Osteocyte (in vitro differentiated cells): ENCODE data around the gene TMEM164. TPM values are rescaled to one million over a fixed set of nuclear protein-coding genes. Genes with fewer than 3 reads are reported as not detected.

Source experiments
- DNase-seq: peaks from one replicate; pipeline ENCODE4 v3.0.0; 2021; ENCODE audit warnings: mixed read lengths; ENCODE audit not compliant: unreplicated experiment; ENCODE audit errors: extremely low spot score
- H3K27ac Mint-ChIP-seq: one replicate; pipeline ENCODE4 v1.8.0; 2021; ENCODE audit warnings: mild to moderate bottlenecking, mixed read lengths; ENCODE audit not compliant: unreplicated experiment
- H3K27me3 Mint-ChIP-seq: one replicate; pipeline ENCODE4 v1.8.0; 2021; ENCODE audit warnings: mixed read lengths; ENCODE audit not compliant: unreplicated experiment
- H3K36me3 Mint-ChIP-seq: one replicate; pipeline ENCODE4 v1.8.0; 2021; ENCODE audit warnings: mixed read lengths; ENCODE audit not compliant: unreplicated experiment
- H3K4me1 Mint-ChIP-seq: one replicate; pipeline ENCODE4 v1.8.0; 2021; ENCODE audit warnings: mixed read lengths; ENCODE audit not compliant: unreplicated experiment
- H3K4me3 Mint-ChIP-seq: one replicate; pipeline ENCODE4 v1.8.0; 2021; ENCODE audit warnings: mild to moderate bottlenecking, moderate library complexity, mixed read lengths; ENCODE audit not compliant: unreplicated experiment
- H3K9me3 Mint-ChIP-seq: one replicate; pipeline ENCODE4 v1.8.0; 2021; ENCODE audit warnings: mixed read lengths; ENCODE audit not compliant: unreplicated experiment
- CTCF ChIP-seq: fragments of 200-600 bp; sonication (generic); IDR thresholded peaks from 2 replicates; pipeline ENCODE4 v1.5.0; 2021; ENCODE audit warnings: antibody characterized with exemption, mild to moderate bottlenecking, moderate library complexity
- total RNA-seq: library from RNA; stranded (reverse); gene quantifications from 2 replicates; pipeline ENCODE4 v1.2.1, GENCODE V29; 2021

Gene TMEM164
- total RNA-seq, 1 donor from 2014 or later: 12.9 TPM

- no peaks in the 10 kb centered on the region for H3K9me3 Mint-ChIP-seq
- H3K27me3 Mint-ChIP-seq: no peaks in the 10 kb centered on the region
- no peak overlapping the region for H3K27ac Mint-ChIP-seq
- peaks cover 3% of the 10 kb centered on the region for H3K36me3 Mint-ChIP-seq
- DNase-seq: no peak
- no peak for TF ChIP-seq CTCF
- H3K4me1 Mint-ChIP-seq: peaks cover 35% of the 10 kb centered on the region
- no peak overlapping the region for H3K4me3 Mint-ChIP-seq
These were observed 210.3 kb downstream of the TMEM164 start for GRCh38 chrX:110213183-110213582.

GRCh38 chrX:110214684-110215083, 211.8 kb downstream of the TMEM164 start:
- DNase-seq: no peak
- H3K27ac Mint-ChIP-seq: no peak overlapping the region
- peaks cover 2% of the 10 kb centered on the region for H3K36me3 Mint-ChIP-seq
- TF ChIP-seq CTCF: no peak
- no peak overlapping the region for H3K4me3 Mint-ChIP-seq
- no peaks in the 10 kb centered on the region for H3K27me3 Mint-ChIP-seq
- no peaks in the 10 kb centered on the region for H3K9me3 Mint-ChIP-seq
- peaks cover 30% of the 10 kb centered on the region for H3K4me1 Mint-ChIP-seq

GRCh38 chrX:110215411-110215810, 212.5 kb downstream of the TMEM164 start:
- Mint-ChIP-seq H3K27me3 (no peaks in the 10 kb centered on the region), H3K9me3 (no peaks in the 10 kb centered on the region), H3K4me1 (peaks cover 22% of the 10 kb centered on the region), H3K4me3 (no peak overlapping the region), H3K36me3 (peaks cover 2% of the 10 kb centered on the region), H3K27ac (no peak overlapping the region)
- no peak for TF ChIP-seq CTCF
- DNase-seq: no peak

GRCh38 chrX:110216027-110216426, 213.1 kb downstream of the TMEM164 start:
- no peaks in the 10 kb centered on the region for H3K9me3 Mint-ChIP-seq
- H3K4me3 Mint-ChIP-seq: no peak overlapping the region
- TF ChIP-seq CTCF: no peak
- peaks cover 2% of the 10 kb centered on the region for H3K36me3 Mint-ChIP-seq
- peak overlapping the region; percentile 4 for H3K27ac Mint-ChIP-seq
- H3K27me3 Mint-ChIP-seq: no peaks in the 10 kb centered on the region
- no peak for DNase-seq
- peaks cover 16% of the 10 kb centered on the region for H3K4me1 Mint-ChIP-seq

- no peaks in the 10 kb centered on the region for H3K9me3 Mint-ChIP-seq
- H3K27me3 Mint-ChIP-seq: no peaks in the 10 kb centered on the region
- peaks cover 2% of the 10 kb centered on the region for H3K36me3 Mint-ChIP-seq
- H3K4me1 Mint-ChIP-seq: peaks cover 15% of the 10 kb centered on the region
- TF ChIP-seq CTCF: no peak
- no peak overlapping the region for H3K4me3 Mint-ChIP-seq
- H3K27ac Mint-ChIP-seq: no peak overlapping the region
- no peak for DNase-seq
These were observed 215.7 kb downstream of the TMEM164 start for GRCh38 chrX:110218591-110218990.
